Endothelial cell of umbilical vein (primary cell): ENCODE measurements around the gene GRK5.

Experiments used
- CTCF ChIP-seq, 2 donors: IDR thresholded peaks; 1 replicate in 1 of 2; 2 replicates in 1 of 2; pipeline ENCODE4 v1.5.1; 2011; ENCODE audit warnings: low read length in 2 of 2, mild to moderate bottlenecking in 2 of 2, moderate library complexity in 2 of 2, control low read depth in 1 of 2, inconsistent platforms in 1 of 2, low read depth in 1 of 2; ENCODE audit not compliant: insufficient read depth in 1 of 2; ENCODE audit errors: extremely low read depth in 1 of 2
- EZH2 ChIP-seq: IDR thresholded peaks from 2 replicates; pipeline ENCODE4 v1.6.1; 2012; ENCODE audit warnings: borderline replicate concordance, low read depth, mild to moderate bottlenecking, moderate library complexity, low read length, inconsistent platforms; ENCODE audit not compliant: severe bottlenecking
- FOS ChIP-seq: IDR thresholded peaks from 2 replicates; pipeline ENCODE4 v1.6.1; 2011; ENCODE audit warnings: mild to moderate bottlenecking, low read length, moderate library complexity, borderline replicate concordance; ENCODE audit not compliant: insufficient read depth
- GATA2 ChIP-seq: IDR thresholded peaks from 2 replicates; pipeline ENCODE4 v1.7.0; 2011; ENCODE audit warnings: low read depth, mild to moderate bottlenecking, moderate library complexity, mixed read lengths, low read length; ENCODE audit not compliant: insufficient read length, insufficient read depth
- JUN ChIP-seq: IDR thresholded peaks from 2 replicates; pipeline ENCODE4 v1.6.1; 2011; ENCODE audit warnings: borderline replicate concordance, low read depth; ENCODE audit not compliant: insufficient read length, insufficient read depth
- MAX ChIP-seq: IDR thresholded peaks from 2 replicates; pipeline ENCODE4 v1.6.1; 2011; ENCODE audit not compliant: insufficient read depth, insufficient read length
- MYC ChIP-seq: IDR thresholded peaks from one replicate; pipeline ENCODE4 v1.6.1; 2011; ENCODE audit warnings: mild to moderate bottlenecking, low read depth, low read length
- POLR2A ChIP-seq: IDR thresholded peaks from 2 replicates; pipeline ENCODE4 v1.6.1; 2012; ENCODE audit warnings: low read depth, mild to moderate bottlenecking, control low read depth, low read length

GRCh38 chr10:119341459-119342301, 134.3 kb downstream of the GRK5 start:
- no peak for TF ChIP-seq CTCF (IDR thresholded peaks at IDR 0.05; ENCODE audit: extremely low read depth in 1 of 2, insufficient read depth in 1 of 2, low read depth in 1 of 2, low read length in 2 of 2)
- no peak for TF ChIP-seq EZH2
- TF ChIP-seq POLR2A: no peak
- TF ChIP-seq MAX: no peak
- TF ChIP-seq FOS: peak; percentile 76
- no peak for TF ChIP-seq GATA2
- TF ChIP-seq MYC: no peak
- TF ChIP-seq JUN: peak; percentile 47
